Activated T-helper 1 cell treated with anti-CD3 and anti-CD28 coated beads, Interleukin-2, amount 50 U/mL, for 16 hours (primary cell): ENCODE results near the gene OR4F6.
"Not testable (repeated sequence)": the region's sequence is repeated elsewhere in the genome, so short reads cannot be mapped to it uniquely, and the experiment has no call there.

Experiments used
- DNase-seq, 2 donors: peaks; one replicate each; pipeline ENCODE4 v3.0.0-alpha.2; 2020; ENCODE audit warnings: low read depth in 1 of 2, low spot score in 1 of 2

Gene OR4F6, protein sequence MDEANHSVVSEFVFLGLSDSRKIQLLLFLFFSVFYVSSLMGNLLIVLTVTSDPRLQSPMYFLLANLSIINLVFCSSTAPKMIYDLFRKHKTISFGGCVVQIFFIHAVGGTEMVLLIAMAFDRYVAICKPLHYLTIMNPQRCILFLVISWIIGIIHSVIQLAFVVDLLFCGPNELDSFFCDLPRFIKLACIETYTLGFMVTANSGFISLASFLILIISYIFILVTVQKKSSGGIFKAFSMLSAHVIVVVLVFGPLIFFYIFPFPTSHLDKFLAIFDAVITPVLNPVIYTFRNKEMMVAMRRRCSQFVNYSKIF

DNA sequence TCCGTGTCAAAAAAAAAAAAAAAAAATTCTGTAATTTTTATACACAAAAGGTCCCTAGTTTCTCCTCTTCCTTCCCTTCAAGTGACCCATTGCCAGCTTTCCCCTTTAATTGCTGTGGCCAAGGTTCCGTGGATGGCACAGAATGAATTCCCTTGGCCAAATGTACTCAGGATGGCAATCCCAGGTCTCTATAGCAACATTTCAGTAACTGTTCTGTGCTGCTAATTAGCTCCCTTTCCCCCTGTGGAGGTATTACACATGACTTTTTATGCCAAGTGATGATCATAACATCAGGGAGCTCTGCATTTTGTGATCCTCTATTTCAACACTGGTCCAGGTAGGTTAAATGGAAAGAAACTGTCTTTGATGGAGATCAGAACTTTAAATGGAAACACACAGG, at the start of gene OR4F6:
OR4F6 (plus strand) TSS at position 301 of the 400 bp plus-strand sequence. CDS start 2,211 bp downstream, outside the sequence.
- no peak for DNase-seq

DNA sequence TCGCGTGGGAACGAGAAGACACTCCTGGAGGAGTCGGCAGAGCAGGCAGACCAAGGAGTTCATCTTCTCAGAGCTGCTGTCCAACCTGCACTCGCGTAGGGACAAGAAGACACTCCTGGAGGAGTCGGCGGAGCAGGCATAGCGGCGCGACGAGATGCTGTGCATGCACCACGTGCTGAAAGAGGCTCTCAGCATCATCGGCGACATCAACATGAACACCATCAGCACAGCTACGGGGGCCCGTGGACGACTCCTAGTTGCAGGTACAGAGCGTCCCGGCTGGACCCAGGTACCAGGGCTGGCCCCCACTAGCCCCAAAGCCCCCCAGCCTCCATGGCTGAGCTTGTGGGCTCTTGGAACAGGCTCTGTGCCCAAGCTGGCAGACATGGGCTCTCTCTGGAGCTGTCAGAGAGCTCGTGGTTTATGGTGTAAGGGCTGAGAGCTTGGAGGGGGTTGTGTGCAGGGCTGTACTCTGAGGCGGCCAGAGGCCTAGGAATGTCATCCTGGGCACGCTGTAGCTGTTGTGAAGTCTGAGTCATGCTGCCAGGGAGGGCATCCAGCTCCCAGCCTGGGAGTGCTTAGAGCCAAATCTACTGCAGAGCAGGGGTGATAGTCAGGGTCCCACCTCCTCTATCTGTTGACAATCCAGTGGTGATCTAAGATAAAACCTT, 38.5 kb upstream of the OR4F6 start:
- DNase-seq: not testable (repeated sequence)

DNA sequence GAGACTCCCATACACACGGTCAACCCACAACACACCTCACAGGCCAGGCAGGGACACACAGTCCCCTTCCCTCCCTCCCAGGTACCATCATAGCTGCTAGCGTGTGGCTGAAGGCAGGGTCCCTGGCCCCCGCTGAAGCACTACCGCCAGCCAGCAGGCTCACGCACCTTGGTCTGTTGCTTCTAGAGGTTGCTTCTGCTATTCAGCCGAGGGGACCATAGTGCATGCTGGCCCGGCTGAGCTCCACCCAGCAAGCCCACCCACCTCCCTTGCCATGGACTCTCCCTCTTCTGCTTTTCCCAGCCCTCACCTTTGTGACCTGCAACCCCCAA, 38.0 kb upstream of the OR4F6 start:
- not testable (repeated sequence) for DNase-seq

DNA sequence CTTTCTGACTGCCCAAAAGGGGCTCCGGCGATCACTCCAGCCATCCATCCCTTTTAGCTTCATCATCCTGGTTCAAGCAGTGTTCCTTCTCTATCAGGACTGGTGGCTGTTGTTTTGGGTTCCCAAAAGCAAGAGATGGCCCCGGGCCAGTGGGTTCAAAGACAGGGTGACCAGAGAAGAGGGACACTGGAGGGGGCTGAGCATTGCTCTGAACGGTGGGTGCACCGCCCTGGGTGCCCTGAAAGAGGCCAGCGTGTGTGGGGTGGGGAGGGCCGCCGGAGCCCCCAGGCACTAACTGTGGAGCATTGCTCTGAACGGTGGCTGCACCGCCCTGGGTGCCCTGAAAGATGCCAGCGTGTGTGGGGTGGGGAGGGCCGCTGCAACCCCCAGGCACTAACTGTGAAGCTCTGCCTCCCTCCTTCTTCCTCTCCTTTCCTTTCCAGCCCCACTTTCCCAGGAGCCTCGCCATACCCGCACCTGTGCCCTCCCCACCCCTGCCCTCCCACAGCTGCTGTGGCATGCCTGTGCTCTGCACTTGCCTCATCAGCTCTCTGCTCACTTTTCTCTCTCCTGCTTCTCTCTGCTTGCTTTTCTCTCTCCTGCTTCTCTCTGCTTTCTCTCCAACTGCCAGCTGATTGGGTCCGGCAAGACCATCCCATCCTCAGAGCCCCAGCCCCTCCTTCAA, 37.4 kb upstream of the OR4F6 start:
- DNase-seq: no peak

DNA sequence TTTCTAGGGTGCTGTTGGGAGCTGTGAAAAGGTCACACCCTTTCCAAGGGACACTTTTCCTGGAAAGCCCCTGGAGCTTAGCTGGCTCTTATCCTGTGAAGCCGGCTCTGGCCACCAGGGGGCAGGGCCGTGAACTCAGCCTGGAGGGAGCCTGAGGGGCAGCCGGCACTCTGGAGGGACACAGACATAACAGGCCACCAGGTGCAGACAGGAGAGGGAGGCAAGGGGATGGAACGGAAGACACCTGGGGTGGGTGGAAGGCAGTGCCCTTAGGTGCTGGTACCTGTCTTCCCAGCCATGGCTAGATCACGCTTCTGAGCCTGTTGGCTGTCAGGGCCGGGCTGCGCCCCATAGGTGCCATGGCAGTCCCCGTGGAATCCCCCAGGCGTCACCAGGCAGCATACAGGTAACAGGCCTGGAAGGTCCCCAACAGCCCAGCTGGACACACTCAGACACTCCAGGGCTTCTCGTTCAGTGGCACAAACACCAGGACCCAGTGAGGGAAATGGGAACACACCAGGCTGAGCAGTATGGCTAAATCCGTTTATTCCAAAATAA, 36.1 kb upstream of the OR4F6 start:
- not testable (repeated sequence) for DNase-seq

DNA sequence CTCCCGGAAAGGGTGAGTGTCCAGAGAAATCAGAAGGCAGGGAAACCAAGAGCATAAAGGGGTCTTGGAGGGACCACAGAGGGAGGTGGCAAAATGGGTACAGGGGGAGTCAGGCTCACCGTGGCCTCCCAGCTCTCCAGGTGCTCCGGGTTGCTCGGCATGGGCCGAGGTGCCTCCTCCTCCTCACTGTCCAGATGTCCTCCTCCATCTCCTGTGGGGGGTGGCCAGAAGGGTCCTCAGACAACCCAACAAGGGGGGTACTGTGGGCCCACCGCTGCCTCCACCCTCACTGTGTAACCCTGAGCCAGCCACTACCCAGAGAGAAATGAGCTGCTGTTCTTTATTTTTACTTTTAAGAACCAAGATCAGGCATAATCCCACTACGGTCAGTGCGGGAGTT, 30.4 kb upstream of the OR4F6 start:
- DNase-seq: no peak

DNA sequence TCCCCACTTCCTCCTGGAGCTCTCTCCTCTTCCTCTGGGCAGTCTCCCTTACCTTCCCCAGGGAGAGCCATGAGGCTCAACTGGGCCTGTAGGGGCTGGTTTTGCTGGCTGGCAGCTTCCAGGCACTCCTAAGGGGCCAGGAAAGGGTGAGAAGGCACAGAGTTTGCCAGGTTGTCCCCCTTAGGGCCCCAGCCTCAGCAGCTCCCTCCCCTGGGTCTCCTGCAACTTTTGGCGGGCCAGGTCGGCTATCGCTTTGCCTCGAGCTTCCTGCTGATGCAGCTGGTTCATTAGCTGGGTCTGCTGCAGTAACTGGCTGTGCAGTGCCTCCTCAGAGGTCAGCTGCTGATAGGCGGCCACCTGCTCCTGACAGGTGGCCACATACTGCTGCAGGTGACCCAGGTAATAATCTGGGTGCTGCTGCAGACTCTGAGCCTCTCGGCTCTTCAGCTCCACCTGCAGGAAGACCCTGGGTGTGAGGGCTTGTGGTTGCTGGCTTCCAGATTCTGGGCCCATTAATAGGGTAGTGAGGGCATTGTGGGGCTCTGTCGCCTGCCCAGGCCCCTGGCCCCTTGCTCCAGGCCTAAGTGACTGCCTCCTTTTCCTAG, 29.7 kb upstream of the OR4F6 start:
- no peak for DNase-seq

DNA sequence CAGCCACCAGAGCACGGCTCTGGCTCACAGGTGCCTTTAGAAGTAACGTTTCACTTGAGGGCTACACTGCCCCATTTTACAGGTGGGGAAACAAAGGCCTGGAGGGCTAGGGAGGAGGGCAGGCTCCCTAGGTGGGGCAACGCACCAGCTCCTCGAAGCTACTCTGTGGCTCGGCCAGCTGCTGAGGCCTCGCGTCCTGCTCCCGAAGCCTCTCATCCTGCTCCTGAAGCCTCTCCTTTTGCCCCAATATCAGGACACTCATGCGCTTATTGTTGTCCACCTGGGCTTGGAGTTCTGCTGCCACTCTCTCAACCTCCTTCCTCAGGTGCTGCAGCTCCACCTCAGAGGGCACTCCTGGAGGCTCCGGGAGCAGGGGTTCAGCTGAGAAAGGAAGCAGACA, 28.2 kb upstream of the OR4F6 start:
- DNase-seq: no peak

DNA sequence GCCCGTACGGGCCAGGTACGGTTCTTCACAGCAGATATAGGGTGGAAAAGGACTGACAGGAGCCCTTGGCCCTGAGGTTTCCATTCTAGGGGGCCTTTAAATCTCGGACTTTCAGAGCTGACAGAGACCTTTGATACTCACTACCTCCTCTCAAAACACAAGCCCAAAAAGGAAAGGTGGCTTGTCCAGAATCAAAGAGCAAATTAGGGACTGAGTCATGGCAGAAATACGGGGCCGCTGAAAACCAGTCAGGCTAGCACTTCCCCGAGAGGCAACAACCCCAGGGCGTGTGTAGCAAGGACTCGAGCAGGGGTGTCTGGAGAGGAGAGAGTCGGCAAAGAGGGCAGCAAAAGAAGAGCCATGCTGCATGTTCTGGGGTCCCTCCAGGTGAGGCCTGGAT, 24.7 kb upstream of the OR4F6 start:
- not testable (repeated sequence) for DNase-seq

DNA sequence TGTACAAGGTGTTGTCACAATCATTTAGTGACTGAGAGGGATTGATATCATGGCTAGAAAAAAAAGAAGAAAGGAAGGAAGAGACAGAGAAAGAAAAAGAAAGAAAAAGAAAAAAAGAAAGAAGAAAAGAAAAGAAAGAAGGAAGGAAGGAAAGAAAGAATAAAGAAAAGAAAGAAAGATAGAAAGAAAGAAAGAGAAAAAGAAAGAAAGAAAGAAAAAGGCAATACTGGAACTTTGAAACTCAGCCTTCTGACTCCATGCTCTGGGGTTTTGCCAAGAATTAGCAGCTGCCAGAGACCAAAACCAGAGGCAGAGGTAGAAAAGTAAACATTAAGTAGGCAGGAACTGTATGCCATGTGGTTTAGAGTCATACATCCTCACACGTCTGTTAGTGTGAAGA, 23.1 kb upstream of the OR4F6 start:
- not testable (repeated sequence) for DNase-seq

DNA sequence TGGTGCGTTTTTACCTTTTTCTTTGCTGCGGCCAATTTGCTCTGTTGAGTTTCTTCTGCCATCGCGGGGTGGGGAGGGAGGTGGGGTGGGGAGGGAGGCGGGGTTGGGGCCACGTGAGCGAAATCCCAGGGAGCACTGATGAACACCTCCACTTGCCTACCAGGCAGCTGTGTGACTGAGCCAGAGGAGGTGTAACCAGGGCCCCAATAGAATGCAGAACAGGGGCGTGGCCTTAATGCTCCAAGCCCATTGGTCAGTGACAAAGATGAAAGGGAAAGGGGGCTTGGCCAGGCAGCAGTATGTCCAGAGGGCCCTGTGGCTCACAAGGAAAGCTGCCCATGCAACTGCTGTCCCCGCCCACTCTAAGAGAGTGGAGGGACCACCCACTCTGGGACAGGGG, 21.4 kb upstream of the OR4F6 start:
- no peak for DNase-seq

DNA sequence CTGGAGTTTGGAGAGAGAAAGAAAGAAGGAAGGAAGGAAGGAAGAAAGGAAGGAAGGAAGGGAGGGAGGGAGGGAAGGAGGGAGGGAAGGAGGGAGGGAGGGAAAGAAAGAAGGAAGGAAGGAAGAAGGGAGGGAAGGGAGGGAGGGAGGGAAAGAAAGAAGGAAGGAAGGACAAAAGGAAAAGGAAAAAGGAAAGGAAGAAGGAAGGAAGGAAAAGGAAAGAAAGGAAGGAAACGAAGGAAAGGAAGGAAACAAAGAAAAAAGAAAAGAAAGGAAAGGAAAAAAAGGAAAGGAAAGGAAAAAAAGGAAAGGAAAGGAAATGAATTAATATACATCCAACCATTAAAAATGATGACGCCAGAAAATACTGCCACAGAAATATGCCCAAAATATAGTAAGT, 18.7 kb upstream of the OR4F6 start:
- no peak for DNase-seq

DNA sequence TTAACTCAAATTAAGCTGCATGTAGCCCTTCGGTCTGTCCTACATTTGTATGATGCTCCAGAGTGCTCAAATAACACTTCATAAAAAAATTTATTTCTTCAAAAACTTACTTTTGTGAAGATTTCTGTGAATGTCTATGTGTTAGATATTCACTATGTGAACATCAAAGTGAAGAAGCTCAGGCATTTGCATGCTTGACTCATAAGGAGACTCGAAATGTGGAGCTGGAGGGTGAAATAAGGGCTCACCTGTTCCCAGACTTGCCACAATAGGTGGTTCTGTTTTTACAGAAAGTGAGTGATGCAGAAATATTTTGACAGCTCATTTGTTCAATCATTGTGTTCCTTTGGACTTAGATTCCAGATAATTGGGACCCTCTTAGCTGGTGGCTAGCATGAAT, 16.9 kb upstream of the OR4F6 start:
- DNase-seq: not testable (repeated sequence)

DNA sequence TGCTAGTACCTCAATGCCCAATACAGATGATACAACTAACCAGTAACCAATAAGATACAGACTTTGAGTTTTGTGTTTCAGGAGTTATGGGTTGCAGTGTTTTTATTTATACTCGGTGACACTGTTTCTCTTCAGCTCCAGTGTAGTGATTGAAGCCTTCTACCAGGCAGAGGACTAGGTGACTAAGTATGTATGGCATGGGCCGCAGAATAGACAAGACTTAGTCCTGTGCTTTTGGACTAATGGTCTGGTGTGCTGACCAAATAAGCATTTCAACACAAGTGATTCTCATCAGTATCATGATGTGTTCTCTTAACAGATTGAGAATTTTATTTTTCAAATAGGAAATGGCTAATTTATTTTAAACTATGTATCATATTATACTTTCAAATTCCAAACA, 15.3 kb upstream of the OR4F6 start:
- not testable (repeated sequence) for DNase-seq

DNA sequence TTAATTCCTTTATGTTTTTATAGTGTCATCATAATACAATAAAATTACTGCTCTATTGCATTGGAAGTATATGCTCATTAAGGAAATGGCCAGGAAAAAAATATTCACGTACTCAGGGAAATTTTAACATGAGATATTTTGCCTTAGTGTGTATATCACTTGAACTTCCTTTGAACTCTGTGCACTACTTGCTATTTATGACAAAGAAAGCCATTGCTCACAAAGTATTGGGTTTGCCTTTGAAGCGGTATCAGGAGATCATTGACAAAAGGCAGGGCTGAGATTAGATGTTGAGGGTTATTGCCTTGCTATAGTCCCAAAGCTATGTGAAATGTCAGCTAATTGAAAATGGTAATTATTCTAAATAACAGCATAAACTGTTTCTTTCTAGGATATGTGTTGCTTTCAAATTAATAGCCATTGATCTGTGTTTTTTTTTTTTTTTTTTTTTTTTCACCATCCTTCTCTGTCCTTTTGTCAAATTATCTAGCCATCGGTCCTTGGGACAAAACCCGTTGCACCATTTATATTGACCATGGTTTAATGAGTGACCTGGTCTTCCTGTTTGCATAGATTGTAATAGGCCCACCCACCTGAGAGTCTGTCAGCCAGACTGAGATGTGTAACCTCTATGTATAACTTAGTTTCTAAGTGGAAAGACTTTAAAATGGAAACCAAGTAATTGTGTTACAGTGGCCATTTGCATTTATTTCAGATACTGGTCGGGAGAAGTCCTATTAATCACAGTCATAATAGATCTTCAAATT, 14.6 kb upstream of the OR4F6 start:
- DNase-seq: not testable (repeated sequence)

DNA sequence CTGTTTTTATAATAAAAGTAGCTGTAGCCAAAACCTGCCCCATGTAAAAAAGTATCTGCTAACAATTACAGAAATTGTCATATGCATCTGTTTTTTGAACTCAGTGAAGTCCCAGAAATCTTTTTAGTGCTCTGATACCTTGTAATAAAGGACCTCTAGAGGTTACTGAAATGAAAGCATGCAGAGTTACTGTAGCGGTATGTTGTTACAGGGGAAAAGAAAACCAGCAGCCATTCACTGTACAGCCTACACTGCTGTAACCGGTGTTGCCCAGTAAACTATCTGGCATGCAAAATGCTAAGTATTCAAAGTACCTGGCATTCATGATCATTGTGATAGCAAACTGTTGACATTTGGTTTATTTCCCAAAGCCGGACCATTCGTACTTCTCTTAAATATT, 12.6 kb upstream of the OR4F6 start:
- not testable (repeated sequence) for DNase-seq

DNA sequence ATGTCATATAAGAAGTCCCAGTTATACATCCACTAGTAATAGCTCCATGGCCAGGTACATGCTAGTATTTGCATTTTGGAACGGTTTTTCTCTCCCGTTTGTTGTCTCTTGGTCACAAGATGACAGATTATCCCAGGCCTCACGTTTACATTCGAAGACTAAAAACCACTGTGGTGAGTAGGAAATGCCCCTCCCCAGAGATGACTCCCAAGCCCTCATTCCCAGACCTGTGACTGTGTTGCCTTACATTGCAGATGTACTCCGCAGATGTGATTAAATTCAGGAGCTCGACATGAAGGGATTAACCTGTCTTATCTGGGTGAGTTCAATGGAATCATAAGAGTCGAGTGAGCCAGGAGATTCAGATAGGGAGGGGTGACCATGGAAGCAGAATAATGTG, 9.3 kb upstream of the OR4F6 start:
- not testable (repeated sequence) for DNase-seq

DNA sequence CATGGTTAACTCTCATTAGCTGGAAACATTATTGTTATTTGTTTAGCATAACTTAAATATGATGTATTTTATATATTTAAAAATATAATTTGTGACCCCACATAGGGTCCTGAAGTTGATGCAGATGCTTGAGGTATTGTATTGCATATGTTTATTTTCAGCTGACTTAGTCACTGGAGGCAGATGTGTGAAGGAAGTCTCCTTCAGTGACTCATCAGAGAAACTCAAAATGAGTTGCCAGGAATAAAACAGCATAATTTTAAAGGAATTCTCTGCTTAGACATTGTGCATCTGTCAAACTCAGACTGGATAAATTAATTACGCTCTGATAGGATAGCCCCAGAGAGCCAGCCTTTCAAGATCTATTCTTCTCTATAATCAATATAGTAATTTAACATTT, 7.9 kb upstream of the OR4F6 start:
- DNase-seq: no peak

DNA sequence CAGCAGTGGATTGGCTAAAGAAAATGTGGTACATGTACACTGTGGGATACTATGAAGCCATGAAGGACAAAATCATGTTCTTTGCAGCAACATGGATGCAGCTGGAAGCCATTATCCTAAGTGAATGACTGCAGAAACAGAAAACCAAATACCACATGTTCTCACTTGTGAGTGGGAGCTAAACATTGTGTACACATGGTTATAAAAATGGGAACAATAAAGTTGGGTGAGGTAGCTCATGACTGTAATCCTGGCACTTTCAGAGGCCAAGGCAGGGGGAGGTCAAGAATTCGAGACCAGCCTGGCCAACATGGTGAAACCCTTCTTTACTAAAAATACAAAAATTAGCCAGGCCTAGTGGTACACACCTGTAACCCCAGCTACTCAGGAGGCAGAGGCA, 3.6 kb upstream of the OR4F6 start:
- no peak for DNase-seq

DNA sequence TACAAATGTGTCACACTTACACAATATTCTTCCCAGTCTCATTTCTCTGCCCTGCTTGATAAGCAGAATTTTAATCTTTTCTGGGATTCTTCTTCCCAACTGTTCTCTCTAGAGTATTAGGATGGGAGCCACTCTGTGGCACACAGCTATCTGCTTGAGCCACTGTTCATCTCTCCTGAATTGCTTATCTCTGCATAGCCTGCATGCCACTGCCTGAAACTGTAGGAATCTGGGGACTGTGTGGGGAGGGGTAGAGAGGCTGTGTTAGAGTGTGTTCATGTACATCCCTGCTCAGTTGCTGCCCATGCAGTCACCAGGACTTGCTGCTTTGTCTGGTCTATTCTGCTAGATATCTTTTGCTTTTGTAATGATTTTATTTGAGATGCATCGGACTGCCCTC, 2.3 kb upstream of the OR4F6 start:
- DNase-seq: no peak

DNA sequence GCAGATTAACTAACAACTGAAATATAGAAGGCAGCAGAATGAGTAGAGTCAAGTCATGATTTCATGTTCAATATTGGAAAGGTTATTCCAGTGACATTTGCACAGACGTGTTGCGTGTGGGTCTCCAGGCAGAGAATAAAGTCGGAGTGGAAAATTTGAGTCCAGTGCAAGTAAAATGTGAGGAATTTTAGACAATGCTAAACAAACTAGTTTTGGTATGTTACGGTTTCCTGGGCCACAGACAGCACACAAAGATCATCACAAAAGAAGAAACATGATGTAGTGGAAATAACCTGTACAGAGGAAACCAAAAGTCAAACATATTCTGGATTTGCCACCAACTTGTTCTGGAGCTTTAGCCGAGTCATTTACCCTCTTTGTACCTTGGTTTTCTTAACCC, 367 bp downstream of the OR4F6 start:
- no peak for DNase-seq
